Stomach (tissue), 4 donors: Measurements from ENCODE around the gene GABRD.

Experiments
- CTCF ChIP-seq, 7 experiments: fragments of 450-650 bp in 4 of 7; fragments of 200-600 bp in 3 of 7; sonication (generic) in 3 of 7; IDR thresholded peaks; one replicate each; pipeline ENCODE4 v1.5.1; 2016 to 2019; ENCODE audit warnings: antibody characterized with exemption in 7 of 7, control low read depth in 2 of 7, mild to moderate bottlenecking in 1 of 7
- EP300 ChIP-seq: sonication (generic); formaldehyde crosslinking; IDR thresholded peaks from one replicate; pipeline ENCODE4 v1.6.1; 2017; ENCODE audit warnings: antibody characterized with exemption
- POLR2A ChIP-seq, 4 donors: fragments of 450-650 bp; IDR thresholded peaks; one replicate each; pipeline ENCODE4 v1.6.1; 2016; ENCODE audit warnings: antibody characterized with exemption in 4 of 4, control low read depth in 2 of 4, mild to moderate bottlenecking in 1 of 4, moderate library complexity in 1 of 4
- POLR2AphosphoS5 ChIP-seq, 3 donors: sonication (generic); formaldehyde crosslinking; IDR thresholded peaks; one replicate each; pipeline ENCODE4 v1.6.1; 2016; ENCODE audit warnings: antibody characterized with exemption in 3 of 3

- no peak for TF ChIP-seq POLR2A (IDR thresholded peaks at IDR 0.05)
- TF ChIP-seq CTCF (IDR thresholded peaks at IDR 0.05), result no peak
- no peak for TF ChIP-seq POLR2AphosphoS5 (IDR thresholded peaks at IDR 0.05)
- no peak for TF ChIP-seq EP300
These were observed 24.6 kb upstream of the GABRD start for GRCh38 chr1:1994536-1994935.
